Testis (tissue), 2 donors: ENCODE measurements around the gene MEF2C.

ENCODE experiments used
- CTCF ChIP-seq, 3 experiments: fragments of 450-650 bp in 2 of 3; fragments of 200-600 bp in 1 of 3; sonication (generic) in 1 of 3; IDR thresholded peaks; one replicate each; pipeline ENCODE4 v1.5.1; 2016 to 2019; ENCODE audit warnings: antibody characterized with exemption in 3 of 3, mild to moderate bottlenecking in 2 of 3, moderate library complexity in 1 of 3
- POLR2A ChIP-seq: fragments of 450-650 bp; IDR thresholded peaks from one replicate; pipeline ENCODE4 v1.6.1; 2017; ENCODE audit warnings: antibody characterized with exemption, mild to moderate bottlenecking, moderate library complexity

GRCh38 chr5:88842784-88843183, 40.2 kb downstream of the MEF2C start:
- TF ChIP-seq CTCF (IDR thresholded peaks at IDR 0.05) (no peak), POLR2A (no peak)
